NT2/D1 (cell line): ENCODE results near the gene PLCB1.

ENCODE experiments used
- SUZ12 ChIP-seq: IDR thresholded peaks from 2 replicates; pipeline ENCODE4 v1.6.1; 2011; ENCODE audit not compliant: insufficient read length, insufficient read depth; ENCODE audit errors: extremely low read depth
- YY1 ChIP-seq: IDR thresholded peaks from 2 replicates; pipeline ENCODE4 v1.6.1; 2011; ENCODE audit not compliant: insufficient read length, insufficient read depth
- ZNF274 ChIP-seq: IDR thresholded peaks from 2 replicates; pipeline ENCODE4 v1.6.1; 2011; ENCODE audit warnings: mild to moderate bottlenecking, low read depth, low read length

- no peak for TF ChIP-seq ZNF274
- TF ChIP-seq YY1, result no peak
- no peak for TF ChIP-seq SUZ12
Observed at GRCh38 chr20:8933381-8933807, 801.3 kb downstream of the PLCB1 start.
